ENCODE results near the gene RPL7A.

RPL7A gene

DNA sequence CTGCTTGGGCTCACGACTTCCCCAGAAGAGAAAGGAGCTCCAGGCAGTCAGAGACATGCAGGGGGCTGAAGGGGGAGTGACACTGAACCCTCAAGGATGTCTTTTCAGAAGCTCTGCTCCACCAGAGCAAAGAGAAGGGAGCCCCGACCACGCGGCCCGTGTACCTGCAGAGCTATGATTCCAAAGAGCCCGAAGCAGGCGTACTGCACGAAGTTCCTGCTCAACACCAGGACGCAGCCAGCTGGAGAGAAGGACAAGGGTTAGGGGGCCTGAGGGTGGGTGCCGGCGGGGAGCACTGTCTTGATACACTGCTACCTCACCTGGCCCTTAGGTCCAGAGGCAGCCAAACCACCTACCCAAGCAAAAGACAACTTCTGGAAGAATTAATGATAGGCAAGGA is 18.4 kb downstream of the RPL7A start:
- H3K27me3 ChIP-seq (ENCODE audit: control insufficient read depth, insufficient read depth, low read length) = no peaks in the 10 kb centered on the region
- no peaks in the 10 kb centered on the region for H3K4me1 ChIP-seq (ENCODE audit: control insufficient read depth, low read depth, low read length)
- H3K9ac ChIP-seq (ENCODE audit: low read length) = no peak overlapping the region
- H3K36me3 ChIP-seq (ENCODE audit: control insufficient read depth, low read depth, low read length) = peaks cover 55% of the 10 kb centered on the region
- H3K4me3 ChIP-seq (ENCODE audit: low read length) = no peak overlapping the region
- H3K27ac ChIP-seq (ENCODE audit: low read length) = no peak overlapping the region
- no peaks in the 10 kb centered on the region for H3K9me3 ChIP-seq (ENCODE audit: control insufficient read depth, low read depth, low read length)

DNA sequence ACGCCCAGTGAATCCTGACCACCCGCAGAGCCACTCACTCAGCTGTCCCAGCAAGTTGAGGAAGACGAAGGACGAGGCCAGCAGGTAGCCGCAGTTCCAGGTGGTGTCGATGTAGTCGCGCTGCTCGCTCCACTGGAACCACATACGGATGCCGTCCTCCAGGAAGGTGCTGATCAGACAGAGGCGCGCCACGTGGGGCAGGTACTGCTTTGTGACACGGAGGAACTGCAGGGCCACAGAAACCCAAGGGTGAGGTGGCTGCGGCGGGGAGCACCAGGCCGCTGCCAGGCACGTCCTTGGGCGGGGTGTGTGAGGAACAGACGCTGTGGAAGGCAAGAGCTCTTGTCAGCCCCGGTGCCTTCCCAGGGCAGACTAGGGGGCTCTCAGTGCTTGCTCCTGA is 19.2 kb downstream of the RPL7A start:
- Histone ChIP-seq H3K9ac (ENCODE audit: low read length) (no peak overlapping the region), H3K4me1 (ENCODE audit: control insufficient read depth, low read depth, low read length) (no peaks in the 10 kb centered on the region), H3K27ac (ENCODE audit: low read length) (no peak overlapping the region), H3K27me3 (ENCODE audit: control insufficient read depth, insufficient read depth, low read length) (no peaks in the 10 kb centered on the region), H3K9me3 (ENCODE audit: control insufficient read depth, low read depth, low read length) (no peaks in the 10 kb centered on the region), H3K36me3 (ENCODE audit: control insufficient read depth, low read depth, low read length) (peaks cover 47% of the 10 kb centered on the region), H3K4me3 (ENCODE audit: low read length) (no peak overlapping the region)

DNA sequence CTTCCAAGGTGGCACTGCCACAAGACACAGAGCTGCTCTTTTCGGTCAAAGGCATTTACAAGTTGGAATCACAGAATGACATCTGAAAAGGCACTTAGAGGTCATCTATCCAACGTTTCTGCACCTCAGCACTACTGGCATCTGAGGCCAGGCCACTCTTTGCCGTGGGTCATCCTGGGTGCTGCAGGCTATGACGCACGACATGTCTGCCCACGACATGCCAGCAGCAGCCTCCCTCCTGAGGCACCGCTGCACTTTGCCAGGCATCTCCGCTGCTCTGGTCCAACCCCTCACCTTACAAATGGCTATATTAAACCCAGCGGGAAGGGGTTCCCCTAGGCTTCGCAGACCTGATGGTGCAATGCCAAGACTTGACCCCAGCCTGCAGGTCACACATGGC is 19.8 kb downstream of the RPL7A start:
- Histone ChIP-seq H3K27me3 (ENCODE audit: control insufficient read depth, insufficient read depth, low read length) (no peaks in the 10 kb centered on the region), H3K4me3 (ENCODE audit: low read length) (no peak overlapping the region), H3K36me3 (ENCODE audit: control insufficient read depth, low read depth, low read length) (peaks cover 49% of the 10 kb centered on the region), H3K27ac (ENCODE audit: low read length) (no peak overlapping the region), H3K9me3 (ENCODE audit: control insufficient read depth, low read depth, low read length) (no peaks in the 10 kb centered on the region), H3K9ac (ENCODE audit: low read length) (no peak overlapping the region), H3K4me1 (ENCODE audit: control insufficient read depth, low read depth, low read length) (no peaks in the 10 kb centered on the region)

DNA sequence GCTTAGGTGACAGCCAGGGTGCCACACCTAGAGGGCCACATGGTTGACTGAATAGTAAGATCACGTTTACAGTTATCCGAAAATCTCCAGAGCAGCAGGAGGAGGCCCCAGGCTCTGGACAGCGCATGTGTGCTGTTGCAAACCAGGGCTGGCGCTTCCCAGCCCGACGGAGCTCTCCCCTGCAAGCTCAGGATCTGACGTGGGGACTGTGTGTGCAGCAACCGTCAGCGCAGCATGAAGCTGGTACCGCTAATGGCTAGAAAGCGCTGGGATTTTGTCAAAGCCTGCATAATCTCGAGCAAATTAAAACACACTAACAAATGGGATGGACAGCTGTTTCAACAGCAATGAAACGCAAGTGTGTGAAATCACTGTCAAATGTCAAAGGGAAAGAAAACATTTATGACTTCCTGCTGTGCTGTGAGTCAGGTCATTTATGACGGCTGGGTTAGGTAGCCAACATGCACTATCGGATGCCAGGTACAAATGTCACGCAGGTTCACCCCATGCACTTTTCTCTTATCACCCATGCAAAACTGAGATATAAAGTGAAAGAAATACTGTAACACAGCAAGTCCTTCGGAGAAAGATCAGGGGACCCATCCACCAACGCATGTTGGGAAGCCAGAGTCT is 20.3 kb downstream of the RPL7A start:
- H3K4me1 ChIP-seq (ENCODE audit: control insufficient read depth, low read depth, low read length) = no peaks in the 10 kb centered on the region
- H3K9ac ChIP-seq (ENCODE audit: low read length) = no peak overlapping the region
- H3K4me3 ChIP-seq (ENCODE audit: low read length) = no peak overlapping the region
- no peak overlapping the region for H3K27ac ChIP-seq (ENCODE audit: low read length)
- no peaks in the 10 kb centered on the region for H3K27me3 ChIP-seq (ENCODE audit: control insufficient read depth, insufficient read depth, low read length)
- H3K9me3 ChIP-seq (ENCODE audit: control insufficient read depth, low read depth, low read length) = no peaks in the 10 kb centered on the region
- peaks cover 46% of the 10 kb centered on the region for H3K36me3 ChIP-seq (ENCODE audit: control insufficient read depth, low read depth, low read length)

DNA sequence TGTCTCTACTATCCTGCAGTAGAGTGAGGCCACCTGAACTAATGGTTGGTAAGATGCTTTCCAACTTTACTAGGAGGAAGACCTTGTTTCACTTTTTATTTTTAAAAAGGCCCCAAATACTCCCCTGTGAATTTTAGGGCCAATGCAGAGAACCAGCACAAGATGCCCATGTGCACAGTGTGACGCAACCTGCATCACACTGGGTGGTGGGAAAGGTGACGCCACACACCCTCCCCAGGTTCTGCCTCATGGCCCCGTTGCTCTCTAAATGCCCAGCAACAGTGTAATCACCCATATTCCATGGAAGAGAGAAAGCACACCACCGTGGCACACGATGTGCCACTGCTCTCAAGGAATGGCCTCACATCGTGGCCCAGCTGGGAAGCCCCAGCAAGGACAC is 21.4 kb downstream of the RPL7A start:
- H3K36me3 ChIP-seq (ENCODE audit: control insufficient read depth, low read depth, low read length) = peaks cover 39% of the 10 kb centered on the region
- H3K9me3 ChIP-seq (ENCODE audit: control insufficient read depth, low read depth, low read length) = no peaks in the 10 kb centered on the region
- H3K4me3 ChIP-seq (ENCODE audit: low read length) = no peak overlapping the region
- H3K27ac ChIP-seq (ENCODE audit: low read length) = no peak overlapping the region
- no peaks in the 10 kb centered on the region for H3K27me3 ChIP-seq (ENCODE audit: control insufficient read depth, insufficient read depth, low read length)
- H3K4me1 ChIP-seq (ENCODE audit: control insufficient read depth, low read depth, low read length) = no peaks in the 10 kb centered on the region
- H3K9ac ChIP-seq (ENCODE audit: low read length) = no peak overlapping the region

DNA sequence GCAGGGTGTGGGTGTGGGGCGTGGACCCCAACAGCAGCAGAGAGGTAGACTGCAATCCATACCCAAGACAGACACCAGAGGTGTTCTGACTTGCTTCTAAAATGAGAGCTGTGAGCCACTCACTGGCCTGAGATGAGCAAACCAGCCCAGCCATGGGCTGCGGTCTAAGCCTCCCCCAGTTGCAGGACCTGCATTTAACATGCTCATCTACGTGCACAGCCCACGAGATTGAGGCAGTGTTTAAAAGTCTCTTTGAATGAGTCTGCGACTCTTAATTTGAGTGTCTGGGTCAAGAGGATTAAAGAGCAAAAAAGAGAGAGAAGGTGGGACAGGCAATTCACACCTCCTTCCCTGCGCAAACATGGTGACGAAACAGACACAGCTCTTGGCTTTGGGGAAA is 21.9 kb downstream of the RPL7A start:
- Histone ChIP-seq H3K4me3 (ENCODE audit: low read length) (no peak overlapping the region), H3K27ac (ENCODE audit: low read length) (no peak overlapping the region), H3K27me3 (ENCODE audit: control insufficient read depth, insufficient read depth, low read length) (no peaks in the 10 kb centered on the region), H3K9me3 (ENCODE audit: control insufficient read depth, low read depth, low read length) (no peaks in the 10 kb centered on the region), H3K36me3 (ENCODE audit: control insufficient read depth, low read depth, low read length) (peaks cover 36% of the 10 kb centered on the region), H3K9ac (ENCODE audit: low read length) (no peak overlapping the region), H3K4me1 (ENCODE audit: control insufficient read depth, low read depth, low read length) (peaks cover 4% of the 10 kb centered on the region)

- Histone ChIP-seq H3K4me1 (ENCODE audit: control insufficient read depth, low read depth, low read length) (peaks cover 5% of the 10 kb centered on the region), H3K36me3 (ENCODE audit: control insufficient read depth, low read depth, low read length) (peaks cover 29% of the 10 kb centered on the region), H3K9ac (ENCODE audit: low read length) (no peak overlapping the region), H3K27ac (ENCODE audit: low read length) (no peak overlapping the region), H3K4me3 (ENCODE audit: low read length) (no peak overlapping the region), H3K27me3 (ENCODE audit: control insufficient read depth, insufficient read depth, low read length) (no peaks in the 10 kb centered on the region), H3K9me3 (ENCODE audit: control insufficient read depth, low read depth, low read length) (no peaks in the 10 kb centered on the region)
These were observed 22.7 kb downstream of the RPL7A start for GRCh38 chr9:133370685-133371084.

DNA sequence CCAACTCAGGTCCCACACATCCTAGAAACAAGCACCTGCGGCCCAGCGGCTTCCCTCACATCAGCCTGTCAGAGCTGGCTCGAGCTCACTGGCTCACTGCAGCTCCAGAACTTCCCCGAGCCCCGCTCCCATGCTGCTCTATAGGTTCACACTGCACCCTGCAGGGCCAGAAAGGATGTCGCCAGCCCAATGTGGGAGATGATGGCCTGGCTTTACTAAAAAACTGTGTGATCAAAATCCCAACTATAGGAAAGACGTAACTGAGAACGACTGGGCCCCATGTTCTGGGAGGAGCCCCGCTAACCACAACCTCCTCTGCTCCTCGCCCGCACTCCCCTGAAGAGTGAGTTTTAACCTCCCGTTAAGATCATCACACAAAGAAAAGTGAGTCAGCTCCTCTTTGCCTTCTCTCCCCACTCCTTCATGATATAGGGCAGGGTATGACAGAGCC is 23.3 kb downstream of the RPL7A start:
- Histone ChIP-seq H3K9ac (ENCODE audit: low read length) (no peak overlapping the region), H3K27ac (ENCODE audit: low read length) (no peak overlapping the region), H3K36me3 (ENCODE audit: control insufficient read depth, low read depth, low read length) (peaks cover 23% of the 10 kb centered on the region), H3K4me3 (ENCODE audit: low read length) (no peak overlapping the region), H3K4me1 (ENCODE audit: control insufficient read depth, low read depth, low read length) (peaks cover 5% of the 10 kb centered on the region), H3K27me3 (ENCODE audit: control insufficient read depth, insufficient read depth, low read length) (no peaks in the 10 kb centered on the region), H3K9me3 (ENCODE audit: control insufficient read depth, low read depth, low read length) (no peaks in the 10 kb centered on the region)

DNA sequence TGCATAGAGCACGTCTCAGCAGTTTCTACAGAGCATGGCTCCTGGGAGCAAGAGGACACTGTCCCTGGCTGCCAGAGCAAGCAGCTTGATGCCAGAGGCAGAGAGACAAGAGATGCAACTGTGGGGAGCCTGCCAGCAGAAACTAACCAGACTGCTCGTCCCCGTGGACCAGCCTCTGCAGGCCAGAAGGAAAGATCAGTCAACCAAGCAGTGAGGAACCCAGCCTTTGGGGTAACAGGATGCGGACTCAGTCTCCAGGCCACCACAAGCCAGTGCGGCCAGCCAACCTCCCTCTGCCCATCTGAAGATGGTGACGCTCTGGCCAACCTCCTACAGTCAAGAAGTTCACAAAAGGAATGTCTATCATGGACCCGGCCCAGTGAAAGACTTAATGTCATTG is 24.1 kb downstream of the RPL7A start:
- Histone ChIP-seq H3K4me3 (ENCODE audit: low read length) (no peak overlapping the region), H3K9me3 (ENCODE audit: control insufficient read depth, low read depth, low read length) (no peaks in the 10 kb centered on the region), H3K27me3 (ENCODE audit: control insufficient read depth, insufficient read depth, low read length) (peaks cover 8% of the 10 kb centered on the region), H3K27ac (ENCODE audit: low read length) (no peak overlapping the region), H3K4me1 (ENCODE audit: control insufficient read depth, low read depth, low read length) (peaks cover 5% of the 10 kb centered on the region), H3K9ac (ENCODE audit: low read length) (no peak overlapping the region), H3K36me3 (ENCODE audit: control insufficient read depth, low read depth, low read length) (peaks cover 16% of the 10 kb centered on the region)

DNA sequence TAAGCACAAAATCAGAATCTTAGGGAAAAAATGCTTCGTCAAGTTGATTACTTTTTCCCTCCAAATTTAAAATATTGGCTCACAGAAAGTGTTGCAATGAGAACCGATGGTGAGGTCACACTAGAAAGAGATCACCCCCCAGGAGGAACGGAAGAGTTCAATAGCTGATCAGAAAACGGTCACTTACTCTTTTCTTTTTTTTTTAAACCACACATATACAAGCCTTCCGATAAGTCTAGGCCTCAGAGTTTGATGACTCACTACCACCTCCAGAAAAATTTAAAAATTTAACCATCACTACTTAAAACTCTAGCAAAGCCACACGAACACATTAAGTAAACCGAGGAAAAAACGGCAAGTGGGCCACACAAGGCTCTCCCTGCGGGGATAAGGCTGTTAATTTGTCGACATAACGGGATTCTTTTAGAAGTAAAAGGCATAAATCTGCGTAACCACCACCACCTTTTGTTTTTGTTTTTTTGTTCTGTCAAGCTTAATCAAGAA is 26.6 kb downstream of the RPL7A start:
- Histone ChIP-seq H3K9ac (ENCODE audit: low read length) (peak overlapping the region; percentile 84), H3K27ac (ENCODE audit: low read length) (no peak overlapping the region), H3K4me1 (ENCODE audit: control insufficient read depth, low read depth, low read length) (peaks cover 8% of the 10 kb centered on the region), H3K9me3 (ENCODE audit: control insufficient read depth, low read depth, low read length) (no peaks in the 10 kb centered on the region), H3K36me3 (ENCODE audit: control insufficient read depth, low read depth, low read length) (peaks cover 15% of the 10 kb centered on the region), H3K4me3 (ENCODE audit: low read length) (peak overlapping the region; percentile 95), H3K27me3 (ENCODE audit: control insufficient read depth, insufficient read depth, low read length) (peaks cover 22% of the 10 kb centered on the region)

GRCh38 chr9:133375116-133375723 is 27.2 kb downstream of the RPL7A start:
- Histone ChIP-seq H3K9ac (ENCODE audit: low read length) (peak overlapping the region; percentile 84), H3K27ac (ENCODE audit: low read length) (no peak overlapping the region), H3K9me3 (ENCODE audit: control insufficient read depth, low read depth, low read length) (no peaks in the 10 kb centered on the region), H3K4me3 (ENCODE audit: low read length) (peak overlapping the region; percentile 95), H3K27me3 (ENCODE audit: control insufficient read depth, insufficient read depth, low read length) (peaks cover 22% of the 10 kb centered on the region), H3K4me1 (ENCODE audit: control insufficient read depth, low read depth, low read length) (peaks cover 8% of the 10 kb centered on the region), H3K36me3 (ENCODE audit: control insufficient read depth, low read depth, low read length) (peaks cover 15% of the 10 kb centered on the region)
